Stimulated activated naive CD8-positive, alpha-beta T cell treated with anti-CD3 and anti-CD28 coated beads, Interleukin-15, amount 100 ng/mL, for 72 hours (primary cell): ENCODE data around the gene CNKSR2.
A peak's percentile ranks its signal among the peaks of the same experiment; 100 is the strongest.
"Not testable (repeated sequence)": the region's sequence is repeated elsewhere in the genome, so short reads cannot be mapped to it uniquely, and the experiment has no call there.

Source experiments
- ATAC-seq: fragments of 150-1000 bp; cut with Tn5 transposase; 2 replicates; pipeline ENCODE4 v1.10.0; 2021; ENCODE audit warnings: mild to moderate bottlenecking, moderate library complexity
- DNase-seq, 2 donors: peaks; one replicate each; pipeline ENCODE4 v3.0.0; 2021 to 2022
- H3K27ac Mint-ChIP-seq, 2 donors: one replicate each; pipeline ENCODE4 v1.8.0; 2022; ENCODE audit warnings: mild to moderate bottlenecking in 2 of 2, mixed read lengths in 2 of 2, moderate library complexity in 2 of 2
- H3K27me3 Mint-ChIP-seq: one replicate; pipeline ENCODE4 v1.8.0; 2022; ENCODE audit warnings: mixed read lengths
- H3K4me1 Mint-ChIP-seq: one replicate; pipeline ENCODE4 v1.8.0; 2022; ENCODE audit warnings: mild to moderate bottlenecking, mixed read lengths
- H3K4me3 Mint-ChIP-seq, 2 donors: one replicate each; pipeline ENCODE4 v1.8.0; 2022; ENCODE audit warnings: mild to moderate bottlenecking in 2 of 2, mixed read lengths in 2 of 2, moderate library complexity in 1 of 2
- H3K9me3 Mint-ChIP-seq, 2 donors: one replicate each; pipeline ENCODE4 v1.8.0; 2022; ENCODE audit warnings: mixed read lengths in 2 of 2

The CNKSR2 gene

GRCh38 chrX:21493226-21493830, 119.1 kb downstream of the CNKSR2 start:
- no peaks in the 10 kb centered on the region for H3K9me3 Mint-ChIP-seq
- ATAC-seq: no peak
- no peak overlapping the region for H3K4me3 Mint-ChIP-seq
- DNase-seq: no peak
- no peaks in the 10 kb centered on the region for H3K4me1 Mint-ChIP-seq
- H3K27ac Mint-ChIP-seq: no peak overlapping the region
- H3K27me3 Mint-ChIP-seq: no peaks in the 10 kb centered on the region

DNA sequence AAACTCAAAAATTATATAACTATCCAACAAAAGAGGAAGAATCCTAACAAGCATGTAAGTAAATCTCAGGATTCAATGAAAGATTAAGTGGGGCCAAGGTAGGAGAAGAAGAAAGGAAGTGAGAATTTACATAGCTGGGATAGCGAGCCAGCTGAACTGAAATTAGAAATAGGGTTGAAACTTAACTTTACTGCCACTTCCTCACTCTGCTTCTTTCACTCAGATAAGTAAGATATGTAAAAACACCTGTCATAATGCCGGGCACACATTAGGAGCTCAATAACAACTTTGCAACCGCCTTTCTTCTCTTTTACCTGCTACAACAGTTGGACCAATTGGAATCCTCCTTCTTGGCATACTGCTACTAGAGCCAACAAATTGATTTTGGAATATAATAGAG, 129.4 kb downstream of the CNKSR2 start:
- no peak overlapping the region for H3K27ac Mint-ChIP-seq
- H3K9me3 Mint-ChIP-seq: no peaks in the 10 kb centered on the region
- DNase-seq (no peak), ATAC-seq (no peak)
- no peaks in the 10 kb centered on the region for H3K27me3 Mint-ChIP-seq
- H3K4me1 Mint-ChIP-seq: no peaks in the 10 kb centered on the region
- H3K4me3 Mint-ChIP-seq: no peak overlapping the region

DNA sequence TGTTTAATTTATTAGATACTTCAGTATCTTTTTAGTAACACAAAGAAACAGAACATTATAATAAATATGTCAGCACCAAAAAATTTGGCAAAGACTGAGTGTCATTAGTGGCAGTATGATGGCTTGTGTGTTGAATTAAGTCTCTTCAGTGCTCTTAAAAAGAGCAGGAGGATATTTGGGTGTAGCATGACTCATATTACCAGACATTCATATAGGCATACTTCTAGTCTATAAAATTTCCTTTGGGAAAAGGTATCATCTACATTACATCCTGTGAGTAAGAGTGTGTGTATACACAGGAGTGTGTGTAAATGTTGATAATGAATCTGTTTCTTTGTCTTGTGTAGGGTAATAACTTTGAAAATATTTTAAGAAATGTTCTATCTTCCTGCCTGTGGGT, 135.7 kb downstream of the CNKSR2 start:
- no peak for DNase-seq

GRCh38 chrX:21524008-21524407, 149.8 kb downstream of the CNKSR2 start:
- no peaks in the 10 kb centered on the region for H3K4me1 Mint-ChIP-seq
- ATAC-seq (no peak), DNase-seq (no peak)
- H3K27ac Mint-ChIP-seq: no peak overlapping the region
- H3K4me3 Mint-ChIP-seq: no peak overlapping the region
- H3K27me3 Mint-ChIP-seq: no peaks in the 10 kb centered on the region
- no peaks in the 10 kb centered on the region for H3K9me3 Mint-ChIP-seq

More for the DNA sequence above, 135.7 kb downstream of the CNKSR2 start:
- Mint-ChIP-seq H3K4me1 (no peaks in the 10 kb centered on the region), H3K9me3 (no peaks in the 10 kb centered on the region), H3K4me3 (no peak overlapping the region), H3K27me3 (no peaks in the 10 kb centered on the region), H3K27ac (no peak overlapping the region)
- no peak for ATAC-seq

DNA sequence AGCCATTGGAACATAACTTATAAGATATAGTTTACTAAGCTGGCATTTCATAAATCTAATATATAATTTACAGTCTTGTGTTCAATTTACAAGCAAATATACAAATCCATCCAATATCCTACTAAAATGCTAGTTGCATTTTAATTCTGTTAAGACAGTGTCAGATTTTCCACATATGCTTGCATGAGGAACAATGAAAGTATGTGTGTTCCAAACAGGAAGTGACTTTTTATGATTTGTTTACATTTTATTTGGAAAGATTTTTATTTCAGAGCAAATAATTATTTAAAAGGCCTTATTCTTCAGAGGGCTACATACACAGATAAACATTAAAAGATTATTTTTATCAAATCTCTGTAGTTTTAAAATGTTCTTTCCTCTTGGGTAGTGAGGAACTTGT, 153.9 kb downstream of the CNKSR2 start:
- Mint-ChIP-seq H3K27me3 (no peaks in the 10 kb centered on the region), H3K4me3 (no peak overlapping the region), H3K9me3 (no peaks in the 10 kb centered on the region), H3K4me1 (no peaks in the 10 kb centered on the region), H3K27ac (no peak overlapping the region)
- DNase-seq (no peak), ATAC-seq (no peak)

GRCh38 chrX:21529771-21530170, 155.6 kb downstream of the CNKSR2 start:
- DNase-seq: no peak
- Mint-ChIP-seq H3K27me3 (no peaks in the 10 kb centered on the region), H3K27ac (no peak overlapping the region), H3K4me1 (no peaks in the 10 kb centered on the region), H3K9me3 (no peaks in the 10 kb centered on the region), H3K4me3 (no peak overlapping the region)
- ATAC-seq: no peak

- ATAC-seq, H3K4me3 Mint-ChIP-seq, DNase-seq, H3K27ac Mint-ChIP-seq, H3K4me1 Mint-ChIP-seq, H3K9me3 Mint-ChIP-seq, H3K27me3 Mint-ChIP-seq: not testable (repeated sequence)
Observed at GRCh38 chrX:21544642-21545041, 170.4 kb downstream of the CNKSR2 start.

DNA sequence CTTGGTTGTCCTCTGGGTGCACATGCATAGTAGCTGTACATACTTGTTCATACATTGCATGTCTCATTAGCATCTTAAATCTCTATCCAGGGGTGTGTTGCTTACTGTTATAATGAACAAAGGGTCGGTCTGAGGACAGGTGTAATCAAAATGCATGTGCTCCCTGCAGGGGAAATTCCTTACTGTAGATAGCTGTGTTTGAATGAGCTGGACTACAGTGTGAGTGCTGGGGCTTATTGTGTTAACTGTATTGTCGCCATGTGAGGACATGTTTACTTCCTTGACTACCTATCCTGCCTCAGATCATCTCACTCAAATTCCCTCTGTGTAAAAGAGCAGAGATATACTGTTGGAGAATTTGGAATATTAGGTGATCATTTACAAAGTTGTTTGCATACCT, 185.2 kb downstream of the CNKSR2 start:
- Mint-ChIP-seq H3K27me3 (no peaks in the 10 kb centered on the region), H3K4me3 (no peak overlapping the region), H3K27ac (no peak overlapping the region), H3K4me1 (peaks cover 6% of the 10 kb centered on the region), H3K9me3 (no peaks in the 10 kb centered on the region)
- DNase-seq (no peak), ATAC-seq (no peak)

- ATAC-seq: no peak
- DNase-seq: no peak
- Mint-ChIP-seq H3K4me3 (no peak overlapping the region), H3K9me3 (no peaks in the 10 kb centered on the region), H3K27ac (no peak overlapping the region), H3K27me3 (no peaks in the 10 kb centered on the region), H3K4me1 (no peaks in the 10 kb centered on the region)
Observed at GRCh38 chrX:21565025-21565424, 190.8 kb downstream of the CNKSR2 start.

DNA sequence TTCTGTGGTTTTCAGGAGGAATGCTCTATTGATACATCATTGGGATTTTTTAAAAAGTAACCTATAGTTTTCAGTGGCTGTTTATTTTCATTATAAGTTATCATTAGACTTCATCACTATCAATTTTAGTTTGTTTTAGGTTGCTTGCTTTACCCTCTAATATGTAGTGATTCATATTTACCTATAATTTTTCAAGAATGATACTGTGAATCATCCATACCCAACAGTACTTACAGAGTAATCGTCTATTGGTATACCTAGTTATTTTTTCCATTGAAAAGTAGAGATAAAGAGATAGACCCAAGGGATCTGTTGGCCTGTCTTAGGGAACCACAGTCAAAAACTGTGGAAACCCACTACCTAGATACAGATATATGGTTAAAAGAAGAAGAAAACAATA, 200.6 kb downstream of the CNKSR2 start:
- Mint-ChIP-seq H3K4me1 (no peaks in the 10 kb centered on the region), H3K4me3 (no peak overlapping the region), H3K27ac (no peak overlapping the region), H3K27me3 (no peaks in the 10 kb centered on the region), H3K9me3 (peaks cover 5 to 14% of the 10 kb centered on the region in 2 donors)
- DNase-seq (no peak), ATAC-seq (no peak)

- no peaks in the 10 kb centered on the region for H3K4me1 Mint-ChIP-seq
- no peak for DNase-seq
- H3K4me3 Mint-ChIP-seq: no peak overlapping the region
- H3K9me3 Mint-ChIP-seq: no peaks in the 10 kb centered on the region
- H3K27ac Mint-ChIP-seq: no peak overlapping the region
- ATAC-seq: peak; percentile 65
- no peaks in the 10 kb centered on the region for H3K27me3 Mint-ChIP-seq
Observed at GRCh38 chrX:21581479-21581878, 207.3 kb downstream of the CNKSR2 start.

GRCh38 chrX:21586001-21586400, 211.8 kb downstream of the CNKSR2 start:
- Mint-ChIP-seq H3K4me3 (no peak overlapping the region), H3K27ac (no peak overlapping the region), H3K9me3 (peaks cover 0 to 5% of the 10 kb centered on the region in 2 donors), H3K27me3 (no peaks in the 10 kb centered on the region), H3K4me1 (peaks cover 14% of the 10 kb centered on the region)
- DNase-seq (no peak), ATAC-seq (no peak)

- ATAC-seq (peak; percentile 52), DNase-seq (no peak)
- Mint-ChIP-seq H3K4me1 (peaks cover 14% of the 10 kb centered on the region), H3K27ac (peak overlapping the region in 1 of 2 donors; percentile 91), H3K4me3 (no peak overlapping the region), H3K9me3 (peaks cover 0 to 5% of the 10 kb centered on the region in 2 donors), H3K27me3 (no peaks in the 10 kb centered on the region)
Observed at GRCh38 chrX:21590012-21590776, 216.0 kb downstream of the CNKSR2 start.

DNA sequence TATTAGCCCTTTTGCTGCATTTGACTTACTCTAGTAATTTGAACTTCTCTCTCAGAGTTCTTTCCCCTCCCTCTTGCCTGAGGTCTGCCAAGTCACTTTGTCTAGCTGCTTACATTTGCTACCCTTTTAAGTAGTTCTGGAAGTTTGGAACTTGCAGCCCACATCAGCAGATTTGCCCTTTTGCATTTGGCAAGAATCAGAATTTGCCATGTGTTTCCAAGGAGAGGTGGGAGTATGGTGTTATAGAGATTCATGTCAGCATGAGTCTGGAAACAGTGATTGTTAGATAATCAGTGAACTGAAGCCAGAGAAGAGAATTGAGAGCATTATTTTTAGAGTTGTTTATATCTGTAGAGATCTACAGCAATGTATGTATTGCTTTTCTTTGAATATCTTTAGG, 231.8 kb downstream of the CNKSR2 start:
- Mint-ChIP-seq H3K4me3 (no peak overlapping the region), H3K9me3 (no peaks in the 10 kb centered on the region), H3K4me1 (no peaks in the 10 kb centered on the region), H3K27me3 (no peaks in the 10 kb centered on the region), H3K27ac (no peak overlapping the region)
- ATAC-seq: no peak
- DNase-seq: no peak

- Mint-ChIP-seq H3K27ac (no peak overlapping the region), H3K4me3 (no peak overlapping the region), H3K9me3 (no peaks in the 10 kb centered on the region), H3K4me1 (no peaks in the 10 kb centered on the region), H3K27me3 (no peaks in the 10 kb centered on the region)
- no peak for ATAC-seq
- no peak for DNase-seq
Observed at GRCh38 chrX:21610168-21610567, 235.9 kb downstream of the CNKSR2 start.

- H3K27ac Mint-ChIP-seq: no peak overlapping the region
- no peak overlapping the region for H3K4me3 Mint-ChIP-seq
- no peaks in the 10 kb centered on the region for H3K4me1 Mint-ChIP-seq
- ATAC-seq: no peak
- no peaks in the 10 kb centered on the region for H3K27me3 Mint-ChIP-seq
- H3K9me3 Mint-ChIP-seq: no peaks in the 10 kb centered on the region
- DNase-seq: no peak
Observed at GRCh38 chrX:21612154-21612553, 237.9 kb downstream of the CNKSR2 start.

- ATAC-seq (no peak), DNase-seq (no peak)
- Mint-ChIP-seq H3K9me3 (no peaks in the 10 kb centered on the region), H3K27me3 (no peaks in the 10 kb centered on the region), H3K4me3 (no peak overlapping the region), H3K27ac (no peak overlapping the region), H3K4me1 (no peaks in the 10 kb centered on the region)
Observed at GRCh38 chrX:21616386-21616785, 242.2 kb downstream of the CNKSR2 start.
